OCI-LY7 (cell line): ENCODE results near the gene STK32C.

Experiments
- EZH2phosphoT487 ChIP-seq: fragments of 200-600 bp; sonication (generic); IDR thresholded peaks from 2 replicates; pipeline ENCODE4 v1.6.1; 2018; ENCODE audit warnings: low read depth, borderline replicate concordance, mild to moderate bottlenecking, mixed run types, antibody characterized with exemption, low read length, moderate library complexity, mixed read lengths
- TF ChIP-seq, protein P1 (sequence below): fragments of 200-600 bp; sonication (generic); conservative IDR thresholded peaks from 2 replicates; pipeline ENCODE4 v1.5.1; 2014; ENCODE audit warnings: mild to moderate bottlenecking, antibody characterized with exemption, low read length, moderate library complexity, mixed read lengths

- TF ChIP-seq, protein P1, sequence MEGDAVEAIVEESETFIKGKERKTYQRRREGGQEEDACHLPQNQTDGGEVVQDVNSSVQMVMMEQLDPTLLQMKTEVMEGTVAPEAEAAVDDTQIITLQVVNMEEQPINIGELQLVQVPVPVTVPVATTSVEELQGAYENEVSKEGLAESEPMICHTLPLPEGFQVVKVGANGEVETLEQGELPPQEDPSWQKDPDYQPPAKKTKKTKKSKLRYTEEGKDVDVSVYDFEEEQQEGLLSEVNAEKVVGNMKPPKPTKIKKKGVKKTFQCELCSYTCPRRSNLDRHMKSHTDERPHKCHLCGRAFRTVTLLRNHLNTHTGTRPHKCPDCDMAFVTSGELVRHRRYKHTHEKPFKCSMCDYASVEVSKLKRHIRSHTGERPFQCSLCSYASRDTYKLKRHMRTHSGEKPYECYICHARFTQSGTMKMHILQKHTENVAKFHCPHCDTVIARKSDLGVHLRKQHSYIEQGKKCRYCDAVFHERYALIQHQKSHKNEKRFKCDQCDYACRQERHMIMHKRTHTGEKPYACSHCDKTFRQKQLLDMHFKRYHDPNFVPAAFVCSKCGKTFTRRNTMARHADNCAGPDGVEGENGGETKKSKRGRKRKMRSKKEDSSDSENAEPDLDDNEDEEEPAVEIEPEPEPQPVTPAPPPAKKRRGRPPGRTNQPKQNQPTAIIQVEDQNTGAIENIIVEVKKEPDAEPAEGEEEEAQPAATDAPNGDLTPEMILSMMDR = no peak
- no peak for TF ChIP-seq EZH2phosphoT487
Observed at GRCh38 chr10:132201111-132201969, 106.4 kb downstream of the STK32C start.
